HepG2 (cell line): Measurements from ENCODE around the gene HNRNPUL2. TPM values are rescaled to one million over a fixed set of nuclear protein-coding genes. Genes with fewer than 3 reads are reported as not detected.

Experiments
- CBX2 ChIP-seq, 2 experiments: fragments of 200-600 bp in 1 of 2; sonication (generic); formaldehyde crosslinking in 1 of 2; IDR thresholded peaks; 2 replicates each; pipeline versions ENCODE4 v1.7.0 to v1.8.1; 2018 to 2022; ENCODE audit warnings: low read depth in 2 of 2, low read length in 1 of 2, mild to moderate bottlenecking in 1 of 2, missing genetic modification reagents in 1 of 2
- DMAP1 ChIP-seq: IDR thresholded peaks from 2 replicates; pipeline ENCODE4 v1.6.1; 2016
- EHMT2 ChIP-seq: fragments of 200-600 bp; sonication (generic); IDR thresholded peaks from 2 replicates; pipeline ENCODE4 v1.7.0; 2017; ENCODE audit warnings: antibody characterized with exemption, low read depth, low read length, borderline replicate concordance
- ETV5 ChIP-seq: IDR thresholded peaks from 2 replicates; pipeline ENCODE4 v1.6.1; 2018; ENCODE audit warnings: missing biosample characterization, missing genetic modification reagents, inconsistent platforms, borderline replicate concordance
- FLYWCH1 ChIP-seq: sonication (generic); formaldehyde crosslinking; IDR thresholded peaks from 2 replicates; pipeline ENCODE4 v1.8.1; 2023; ENCODE audit warnings: mild to moderate bottlenecking, missing genetic modification reagents
- GMEB1 ChIP-seq: sonication (generic); formaldehyde crosslinking; IDR thresholded peaks from 2 replicates; pipeline ENCODE4 v1.5.1; 2020; ENCODE audit warnings: missing genetic modification reagents, mild to moderate bottlenecking, borderline replicate concordance
- LRRFIP1 ChIP-seq: sonication (generic); formaldehyde crosslinking; conservative IDR thresholded peaks from 2 replicates; pipeline ENCODE4 v1.4.0; 2020; ENCODE audit warnings: missing genetic modification reagents
- PHF8 ChIP-seq: sonication (generic); formaldehyde crosslinking; IDR thresholded peaks from 2 replicates; pipeline ENCODE4 v1.5.0; 2020; ENCODE audit warnings: missing genetic modification reagents
- POLR2G ChIP-seq: fragments of 200-400 bp; formaldehyde crosslinking; IDR thresholded peaks from 2 replicates; pipeline ENCODE4 v1.6.1; 2018; ENCODE audit warnings: mild to moderate bottlenecking, low read depth, low read length, moderate library complexity
- SKIL ChIP-seq: sonication (generic); formaldehyde crosslinking; IDR thresholded peaks from 2 replicates; pipeline ENCODE4 v1.8.0; 2022; ENCODE audit warnings: missing genetic modification reagents, mild to moderate bottlenecking, moderate library complexity, borderline replicate concordance
- SMARCC2 ChIP-seq: fragments of 450-650 bp; IDR thresholded peaks from 2 replicates; pipeline ENCODE4 v1.6.1; 2017; ENCODE audit warnings: antibody characterized with exemption, mild to moderate bottlenecking
- TBP ChIP-seq: sonication (generic); formaldehyde crosslinking; IDR thresholded peaks from 2 replicates; pipeline ENCODE4 v1.5.0; 2020; ENCODE audit warnings: missing genetic modification reagents
- TEF ChIP-seq: sonication (generic); formaldehyde crosslinking; IDR thresholded peaks from 2 replicates; pipeline ENCODE4 v1.5.0; 2020; ENCODE audit warnings: missing genetic modification reagents
- ZNF205 ChIP-seq: IDR thresholded peaks from 2 replicates; pipeline ENCODE4 v1.6.1; 2018; ENCODE audit warnings: missing biosample characterization, missing genetic modification reagents
- ZNF263 ChIP-seq: sonication (generic); formaldehyde crosslinking; IDR thresholded peaks from 2 replicates; pipeline ENCODE4 v1.4.0; 2020; ENCODE audit warnings: missing genetic modification reagents
- ZNF296 ChIP-seq: sonication (generic); formaldehyde crosslinking; conservative IDR thresholded peaks from 2 replicates; pipeline ENCODE4 v1.5.0; 2020; ENCODE audit warnings: mild to moderate bottlenecking, missing genetic modification reagents
- ZNF383 ChIP-seq: sonication (generic); formaldehyde crosslinking; IDR thresholded peaks from 2 replicates; pipeline ENCODE4 v1.4.0; 2020; ENCODE audit warnings: missing genetic modification reagents, mild to moderate bottlenecking, borderline replicate concordance
- ZNF512 ChIP-seq: sonication (generic); formaldehyde crosslinking; IDR thresholded peaks from 2 replicates; pipeline ENCODE4 v1.4.0; 2020; ENCODE audit warnings: mild to moderate bottlenecking, missing genetic modification reagents
- ZNF570 ChIP-seq: sonication (generic); formaldehyde crosslinking; IDR thresholded peaks from 2 replicates; pipeline ENCODE4 v1.4.0; 2020; ENCODE audit warnings: mild to moderate bottlenecking, missing genetic modification reagents, borderline replicate concordance
- ZNF781 ChIP-seq: sonication (generic); formaldehyde crosslinking; IDR thresholded peaks from 2 replicates; pipeline ENCODE4 v1.5.1; 2020; ENCODE audit warnings: borderline replicate concordance, mild to moderate bottlenecking, missing genetic modification reagents; ENCODE audit errors: not compliant biosample characterization
- ZNF841 ChIP-seq: sonication (generic); formaldehyde crosslinking; IDR thresholded peaks from 2 replicates; pipeline ENCODE4 v1.8.1; 2023; ENCODE audit warnings: missing genetic modification reagents, borderline replicate concordance
- polyA plus RNA-seq, 8 experiments: library from polyadenylated mRNA; depleted of rRNA in 3 of 8; stranded (reverse) in 7 of 8; unstranded in 1 of 8; fragments of >200 nt; fragmentation: Illumina TruSeq in 4 of 8; extraction: Trizol in 4 of 8; gene quantifications; 2 replicates each; pipeline versions ENCODE4 v1.2.1 to v1.2.3, GENCODE V29; 2011 to 2016; ENCODE audit warnings: low read depth in 4 of 8, missing spikeins in 1 of 8, mixed read lengths in 1 of 8; ENCODE audit not compliant: insufficient read depth in 1 of 8
- total RNA-seq, 5 experiments: library from RNA; depleted of rRNA; stranded (reverse); fragments of >200 nt; fragmentation: Illumina TruSeq; extraction: Trizol; gene quantifications; 2 replicates each; pipeline ENCODE4 v1.2.3, GENCODE V29; 2016; ENCODE audit warnings: low read depth in 1 of 5

Gene HNRNPUL2
- total and polyA plus RNA-seq, 2 of the 13 experiments (the other 11 are each of a cell fraction or from before 2014, with no cell fraction given) = 8.4 to 9.6 TPM

- TF ChIP-seq SMARCC2 = no peak
- TF ChIP-seq ZNF205 (CRISPR knock-in tag) = no peak
- TF ChIP-seq LRRFIP1 (CRISPR knock-in tag) = no peak
- TF ChIP-seq ZNF512 (CRISPR knock-in tag) = no peak
- no peak; the same call in 1 of the 2 replicates for TF ChIP-seq PHF8 (CRISPR knock-in tag)
- no peak for TF ChIP-seq ZNF841 (CRISPR knock-in tag)
- TF ChIP-seq GMEB1 (CRISPR knock-in tag) = no peak
- no peak for TF ChIP-seq CBX2 (IDR thresholded peaks at IDR 0.05; ENCODE audit: low read depth, low read length)
- no peak for TF ChIP-seq CBX2 (CRISPR knock-in tag; IDR thresholded peaks at IDR 0.05; ENCODE audit: low read depth)
- TF ChIP-seq DMAP1 (CRISPR knock-in tag) = no peak
- no peak for TF ChIP-seq ZNF570
- TF ChIP-seq ZNF296 (CRISPR knock-in tag) = 0 out of 2 replicates have a peak, but pooled peaks have one; percentile 32
- no peak for TF ChIP-seq SKIL (CRISPR knock-in tag)
- no peak for TF ChIP-seq TEF (CRISPR knock-in tag)
- no peak for TF ChIP-seq ETV5 (CRISPR knock-in tag)
- no peak for TF ChIP-seq ZNF781 (CRISPR knock-in tag)
- no peak for TF ChIP-seq EHMT2
- TF ChIP-seq ZNF383 (CRISPR knock-in tag) = no peak
- no peak for TF ChIP-seq TBP (CRISPR knock-in tag)
- no peak for TF ChIP-seq FLYWCH1
- TF ChIP-seq ZNF263 (CRISPR knock-in tag) = no peak
- TF ChIP-seq POLR2G = peak; percentile 38
Measured at GRCh38 chr11:62666259-62666926, 60.9 kb downstream of the HNRNPUL2 start (continued).
